ENCODE measurements around the gene CRISPLD2. TPM values are rescaled to one million over a fixed set of nuclear protein-coding genes. Genes with fewer than 3 reads are reported as not detected.

The CRISPLD2 gene
- not detected in 2 replicates for total RNA-seq

- peaks cover 43% of the 10 kb centered on the region for H3K27me3 Mint-ChIP-seq
- H3K9me3 Mint-ChIP-seq: peaks cover 4% of the 10 kb centered on the region
- ChIA-PET POLR2A (no interaction called here), CTCF (no interaction called here)
- peaks cover 9% of the 10 kb centered on the region for H3K4me1 Mint-ChIP-seq
- TF ChIP-seq CTCF (IDR thresholded peaks at IDR 0.05): no peak
- intact Hi-C loops (cut with micrococcal nuclease): no loop called here
- no peak within 1 kb of the TSS for H3K27ac Mint-ChIP-seq
- DNase-seq: peak; percentile 58
- H3K4me3 Mint-ChIP-seq: peak within 1 kb of the TSS; percentile 44
- ATAC-seq (ENCODE audit: low read depth): peak; percentile 95
- H3K36me3 Mint-ChIP-seq (ENCODE audit: low read depth): no peaks in the 10 kb centered on the region
Measured at GRCh38 chr16:84819644-84820304, at the start of gene CRISPLD2. TSS of gene CRISPLD2 (plus strand) at chr16:84819985. CDS start at chr16:84838496, 18,511 bp downstream.

- H3K4me1 Mint-ChIP-seq: no peaks in the 10 kb centered on the region
- H3K27ac Mint-ChIP-seq: no peak overlapping the region
- DNase-seq: no peak
- no peaks in the 10 kb centered on the region for H3K27me3 Mint-ChIP-seq
- no peak for ATAC-seq (ENCODE audit: low read depth)
- POLR2A ChIA-PET: no interaction called here
- TF ChIP-seq CTCF (IDR thresholded peaks at IDR 0.05): no peak
- no peak overlapping the region for H3K4me3 Mint-ChIP-seq
- peaks cover 87% of the 10 kb centered on the region for H3K36me3 Mint-ChIP-seq (ENCODE audit: low read depth)
- intact Hi-C loops (cut with micrococcal nuclease): no loop called here
- no peaks in the 10 kb centered on the region for H3K9me3 Mint-ChIP-seq
- CTCF ChIA-PET: no interaction called here
Measured at GRCh38 chr16:84773312-84773711, 46.5 kb upstream of the CRISPLD2 start.

GRCh38 chr16:84774810-84775209 is 45.0 kb upstream of the CRISPLD2 start:
- H3K4me1 Mint-ChIP-seq: no peaks in the 10 kb centered on the region
- ChIA-PET CTCF (no interaction called here), POLR2A (no interaction called here)
- no peaks in the 10 kb centered on the region for H3K9me3 Mint-ChIP-seq
- ATAC-seq (ENCODE audit: low read depth) (no peak), DNase-seq (no peak)
- no peak for TF ChIP-seq CTCF (IDR thresholded peaks at IDR 0.05)
- H3K27ac Mint-ChIP-seq: no peak overlapping the region
- intact Hi-C loops (cut with micrococcal nuclease): no loop called here
- no peak overlapping the region for H3K4me3 Mint-ChIP-seq
- H3K36me3 Mint-ChIP-seq (ENCODE audit: low read depth): peaks cover 88% of the 10 kb centered on the region
- no peaks in the 10 kb centered on the region for H3K27me3 Mint-ChIP-seq

GRCh38 chr16:84775262-84775810 is 44.4 kb upstream of the CRISPLD2 start:
- TF ChIP-seq CTCF (IDR thresholded peaks at IDR 0.05): no peak
- ChIA-PET CTCF (no interaction called here), POLR2A (no interaction called here)
- Mint-ChIP-seq H3K4me1 (no peaks in the 10 kb centered on the region), H3K27me3 (no peaks in the 10 kb centered on the region), H3K4me3 (no peak overlapping the region), H3K27ac (no peak overlapping the region), H3K36me3 (ENCODE audit: low read depth) (peaks cover 88% of the 10 kb centered on the region), H3K9me3 (peaks cover under 1% of the 10 kb centered on the region)
- DNase-seq (no peak), ATAC-seq (ENCODE audit: low read depth) (no peak)
- intact Hi-C loops (cut with micrococcal nuclease): no loop called here

- intact Hi-C loops (cut with micrococcal nuclease): no loop called here
- Mint-ChIP-seq H3K4me3 (no peak overlapping the region), H3K36me3 (ENCODE audit: low read depth) (peaks cover 83% of the 10 kb centered on the region), H3K27me3 (no peaks in the 10 kb centered on the region), H3K27ac (no peak overlapping the region), H3K4me1 (no peaks in the 10 kb centered on the region), H3K9me3 (peaks cover 3% of the 10 kb centered on the region)
- no peak for DNase-seq
- no peak for ATAC-seq (ENCODE audit: low read depth)
- no peak for TF ChIP-seq CTCF (IDR thresholded peaks at IDR 0.05)
- CTCF ChIA-PET: no interaction called here
- POLR2A ChIA-PET: no interaction called here
Measured at GRCh38 chr16:84777435-84777834, 42.4 kb upstream of the CRISPLD2 start.

Measured in activated B cell treated with CpG ODN at 0.5 μM for 24 hours (primary cell).